Pancreas (tissue), 10 donors: ENCODE measurements around the gene ITGAL. TPM values are rescaled to one million over a fixed set of nuclear protein-coding genes. Genes with fewer than 3 reads are reported as not detected.

Experiments used
- ATAC-seq, 4 donors: fragments of 200-7000 bp; cut with Tn5 transposase; one replicate each; pipeline versions ENCODE4 v1.8.0 to v1.9.1; 2020; ENCODE audit warnings: mild to moderate bottlenecking in 4 of 4, moderate library complexity in 4 of 4
- DNase-seq, 6 donors: peaks; one replicate each; pipeline ENCODE4 v3.0.0-alpha.2; 2020
- FAIRE-seq: peaks from 2 replicates; lab custom pipeline; 2012; peaks lifted over from hg19 to GRCh38; lab: Jason Lieb, UNC
- H3K27ac ChIP-seq, 4 donors: fragments of 200-600 bp; sonication (generic); 1 replicate in 3 of 4; 2 replicates in 1 of 4; pipeline versions ENCODE4 v1.5.0 to v1.8.0; 2020
- H3K27me3 ChIP-seq, 4 donors: fragments of 200-600 bp; one replicate each; pipeline ENCODE4 v1.8.0; 2021
- H3K36me3 ChIP-seq, 3 donors: fragments of 200-600 bp; sonication (generic) in 1 of 3; one replicate each; pipeline versions ENCODE4 v1.5.0 to v1.8.0; 2020 to 2021
- H3K4me1 ChIP-seq, 3 donors: fragments of 200-600 bp; one replicate each; pipeline ENCODE4 v1.8.0; 2021
- H3K4me3 ChIP-seq, 4 donors: fragments of 200-600 bp; sonication (generic) in 2 of 4; one replicate each; pipeline versions ENCODE4 v1.5.0 to v1.8.0; 2020 to 2021
- H3K9me3 ChIP-seq, 4 donors: fragments of 200-600 bp; one replicate each; pipeline ENCODE4 v1.8.0; 2021
- CTCF ChIP-seq, 4 donors: fragments of 200-600 bp; sonication (generic) in 3 of 4; IDR thresholded peaks; one replicate each; pipeline versions ENCODE4 v1.5.0 to v1.8.0; 2021; ENCODE audit warnings: antibody characterized with exemption in 4 of 4
- WGBS, 2 donors: extraction: QIAGEN DNeasy Blood & Tissue Kit; methylation state at CpG; one replicate each; pipeline ENCODE4 v1.1.7; 2013; 5-methylcytosine and 5-hydroxymethylcytosine counted together
- intact Hi-C, 3 donors: fragments of 100-400 bp; cut with DNase I; formaldehyde crosslinking; loops; one replicate each; pipeline versions ENCODE4 v1.11.1 to v1.14.2; 2022
- polyA plus RNA-seq, 2 donors: library from polyadenylated mRNA; stranded (reverse); fragments of 200-250 nt; gene quantifications; one replicate each; pipeline ENCODE4 v1.2.3, GENCODE V29; 2013
- total RNA-seq, 6 donors: library from RNA; stranded (reverse); fragmentation: NEBNext Ultra II Directional in 4 of 6; extraction: Animal tissue kit (Norgen Biotek cat#: 25700) in 4 of 6; gene quantifications; one replicate each; pipeline versions ENCODE4 v1.2.1 to v1.2.4, GENCODE V29; 2021 to 2023
- donor health status: healthy with polysubstance abuse.
- donor health status: DM: no; HTN: no; CAD: no; lungs with moderate emphysema.
- donor health status: DM: no; HTN: no; CAD: no.
- donor health status: control.
- donor health status: control.
- donor health status: Bipolar disorder and iron deficiency.
- donor health status: DM: yes; HTN: yes; CAD: no.
- donor health status: DM: no; HTN: no; CAD: no.
- donor health status: DM: no; HTN: no; CAD: no.
- donor health status: DM: yes; HTN: yes; CAD: no.

The ITGAL gene
- total and polyA plus RNA-seq, 8 donors: 0.54 to 9.1 (median 1.8) TPM

- Histone ChIP-seq H3K4me1 (peaks cover 0 to 10% (median 0%) of the 10 kb centered on the region in 3 donors), H3K27ac (no peak overlapping the region), H3K27me3 (no peaks in the 10 kb centered on the region), H3K4me3 (no peak overlapping the region), H3K36me3 (peaks cover 0 to 16% (median 7%) of the 10 kb centered on the region in 3 donors), H3K9me3 (no peaks in the 10 kb centered on the region)
- intact Hi-C loops: no loop called here
- DNase-seq (peak in 1 of 6 donors; percentile 42), ATAC-seq (no peak), FAIRE-seq (no peak)
- 93 to 94% methylated on average over 63 to 69 of the region's 69 CpGs for WGBS, 2 donors
- no peak for TF ChIP-seq CTCF (IDR thresholded peaks at IDR 0.05)
Measured at GRCh38 chr16:30555315-30556124, 83.0 kb downstream of the ITGAL start.

DNA sequence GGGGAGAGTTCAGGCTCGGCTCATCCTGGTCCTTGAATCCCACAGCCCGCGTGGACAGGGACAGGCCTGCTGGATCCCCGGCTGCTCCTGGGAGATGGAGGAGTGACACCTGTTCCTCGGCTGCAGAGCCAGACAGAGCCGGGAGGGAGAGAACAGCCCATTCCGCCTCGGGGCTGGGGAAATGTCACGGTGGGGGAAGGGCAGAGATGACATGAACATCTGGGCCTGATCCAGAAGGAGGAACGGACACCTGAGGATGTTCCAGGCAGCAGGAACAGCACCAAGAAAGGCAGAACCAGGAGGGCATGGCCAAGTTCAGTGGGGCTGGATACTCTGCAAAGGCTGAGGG, 83.6 kb downstream of the ITGAL start:
- intact Hi-C loops: no loop called here

DNA sequence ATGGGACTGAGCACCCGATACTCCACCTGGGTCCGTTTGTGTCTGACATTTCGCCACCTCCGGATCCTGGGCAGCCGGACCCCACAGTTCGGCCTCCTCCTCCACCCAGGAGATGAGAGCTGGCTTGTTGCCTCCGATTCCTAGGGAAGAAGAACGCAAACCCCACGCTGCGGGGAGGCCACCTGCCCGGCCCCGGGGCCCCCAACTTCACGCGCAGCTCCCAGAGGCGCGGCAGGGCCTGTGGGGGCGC, 85.1 kb downstream of the ITGAL start:
- no peak for FAIRE-seq
- ATAC-seq: peak; percentile 2 to 7 (median 4)
- DNase-seq: no peak

More for the DNA sequence above, 83.6 kb downstream of the ITGAL start:
- DNase-seq (no peak), ATAC-seq (no peak), FAIRE-seq (no peak)
- Histone ChIP-seq H3K4me1 (peaks cover 0 to 10% (median 0%) of the 10 kb centered on the region in 3 donors), H3K27ac (no peak overlapping the region), H3K9me3 (no peaks in the 10 kb centered on the region), H3K4me3 (no peak overlapping the region), H3K36me3 (peaks cover 0 to 16% (median 7%) of the 10 kb centered on the region in 3 donors), H3K27me3 (no peaks in the 10 kb centered on the region)
- no peak for TF ChIP-seq CTCF (IDR thresholded peaks at IDR 0.05)
- 70 to 73% methylated on average over 10 of the region's 10 CpGs for WGBS, 2 donors

DNA sequence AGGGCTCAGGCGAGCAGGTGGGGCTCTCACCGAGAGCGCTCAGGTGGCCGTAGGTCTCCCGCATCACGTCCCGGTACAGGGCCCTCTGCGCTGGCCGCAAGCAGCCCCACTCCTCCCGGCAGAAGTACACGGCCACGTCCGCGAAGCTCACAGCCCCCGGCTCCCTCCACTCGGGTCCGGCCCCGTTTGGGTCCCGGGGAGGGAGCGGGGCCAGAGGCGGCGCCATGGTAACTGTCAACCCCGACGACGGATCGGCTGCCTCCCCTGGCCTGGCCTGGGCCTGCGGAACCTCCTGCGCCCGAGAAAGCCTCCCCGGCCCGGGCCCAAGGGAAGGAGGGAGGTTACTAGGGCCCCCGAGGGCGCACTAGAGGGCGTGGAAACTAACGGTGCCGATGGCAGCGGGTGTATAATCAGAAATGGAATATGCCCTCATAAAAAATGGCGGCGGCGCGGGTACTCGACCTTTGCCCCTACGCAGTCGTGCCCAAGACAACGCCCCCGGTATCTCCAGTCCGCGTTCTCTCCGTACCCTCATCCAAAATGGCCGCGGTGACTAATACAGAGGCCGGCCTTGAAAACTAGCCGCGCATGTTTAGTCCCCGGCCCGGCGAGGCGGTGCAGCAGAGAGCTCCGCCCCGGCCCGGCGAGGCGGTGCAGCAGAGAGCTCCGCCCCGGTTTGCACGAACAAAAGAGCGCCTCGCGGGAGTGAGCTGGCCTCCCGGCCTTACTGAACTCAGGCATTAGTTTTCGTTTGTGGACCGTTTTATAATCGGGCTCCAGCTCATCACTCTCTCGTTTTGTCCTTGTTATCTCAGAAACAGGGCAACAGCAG, 85.6 kb downstream of the ITGAL start, which contains the start of gene ZNF764:
Gene ZNF764, minus strand, starts transcription at position 418 of the 832 bp plus-strand sequence. Its CDS starts 192 bp downstream, at position 226.
- Histone ChIP-seq H3K4me3 (peak within 1 kb of the TSS; percentile 65 to 90 (median 88)), H3K4me1 (peaks cover 0 to 10% (median 0%) of the 10 kb centered on the region in 3 donors), H3K9me3 (no peaks in the 10 kb centered on the region), H3K27me3 (no peaks in the 10 kb centered on the region), H3K36me3 (peaks cover 0 to 16% (median 7%) of the 10 kb centered on the region in 3 donors), H3K27ac (peak within 1 kb of the TSS; percentile 91 to 97 (median 96))
- FAIRE-seq: peak; percentile 95
- intact Hi-C loops: no loop called here
- TF ChIP-seq CTCF (IDR thresholded peaks at IDR 0.05): no peak
- DNase-seq: peak; percentile 95 to 99 (median 98)
- ATAC-seq: peak; percentile 93 to 98 (median 96)
- WGBS, 2 donors: 0% methylated on average over 74 of the region's 74 CpGs

More for the DNA sequence above, 85.1 kb downstream of the ITGAL start:
- intact Hi-C loops: no loop called here
- no peaks in the 10 kb centered on the region for H3K27me3 ChIP-seq
- 0% methylated on average over 17 of the region's 17 CpGs for WGBS, 2 donors
- H3K36me3 ChIP-seq: peaks cover 0 to 16% (median 7%) of the 10 kb centered on the region in 3 donors
- H3K4me3 ChIP-seq: peak overlapping the region; percentile 65 to 90 (median 88)
- peak overlapping the region; percentile 91 to 97 (median 96) for H3K27ac ChIP-seq
- H3K9me3 ChIP-seq: no peaks in the 10 kb centered on the region
- no peak for TF ChIP-seq CTCF (IDR thresholded peaks at IDR 0.05)
- H3K4me1 ChIP-seq: peaks cover 0 to 10% (median 0%) of the 10 kb centered on the region in 3 donors
